Activated CD4-positive, alpha-beta T cell treated with anti-CD3 and anti-CD28 coated beads, Interleukin-2, amount 50 U/mL, for 1 hour (primary cell): ENCODE measurements around the gene SLC24A3.

Experiments
- DNase-seq: peaks from one replicate; pipeline ENCODE4 v3.0.0-alpha.2; 2020

The SLC24A3 gene

GRCh38 chr20:19244291-19244690 is 31.8 kb downstream of the SLC24A3 start:
- DNase-seq, result no peak

GRCh38 chr20:19249106-19249879 is 36.9 kb downstream of the SLC24A3 start:
- no peak for DNase-seq

DNA sequence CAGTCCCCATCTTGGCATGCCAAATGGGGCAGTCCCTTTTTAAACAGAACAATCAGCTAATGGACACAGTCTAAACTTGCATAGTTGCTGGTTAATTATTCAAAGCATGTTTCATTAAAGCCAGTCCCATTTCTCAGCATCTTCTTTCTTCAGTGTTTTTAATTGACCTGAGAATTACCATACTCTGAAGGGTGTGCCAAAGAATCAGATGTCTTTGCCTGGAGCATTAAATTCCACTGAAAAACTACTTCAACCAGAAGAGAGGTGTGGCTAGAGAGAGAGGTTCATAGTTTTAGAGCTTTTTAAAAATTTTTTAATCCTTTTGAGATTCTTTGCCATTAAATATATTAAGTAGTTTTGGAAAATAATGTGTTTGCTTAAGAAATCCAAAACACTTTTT is 37.9 kb downstream of the SLC24A3 start:
- no peak for DNase-seq

DNA sequence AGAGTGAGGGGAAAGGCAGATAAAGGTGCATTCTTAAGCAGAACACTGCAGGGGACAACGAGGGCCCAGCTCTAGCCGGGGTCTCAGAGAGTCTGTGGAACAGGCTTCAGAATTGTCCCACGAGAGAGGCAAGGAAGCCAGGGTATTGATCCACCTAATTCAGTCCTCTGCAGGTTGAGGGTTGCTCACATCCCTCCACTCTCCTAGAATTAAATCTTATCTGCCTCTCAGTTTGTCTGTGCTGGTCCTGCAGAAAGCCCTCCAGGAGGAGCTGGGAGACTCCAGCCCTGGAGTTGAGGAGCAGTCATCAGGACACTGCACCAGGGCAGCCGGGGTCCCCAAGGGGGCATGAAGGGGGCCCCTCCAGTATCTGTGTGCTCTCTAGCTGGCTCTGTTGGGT is 39.1 kb downstream of the SLC24A3 start:
- DNase-seq, result no peak

GRCh38 chr20:19251958-19252357 is 39.5 kb downstream of the SLC24A3 start:
- DNase-seq, result no peak

GRCh38 chr20:19252451-19253120 is 40.1 kb downstream of the SLC24A3 start:
- DNase-seq, result no peak

DNA sequence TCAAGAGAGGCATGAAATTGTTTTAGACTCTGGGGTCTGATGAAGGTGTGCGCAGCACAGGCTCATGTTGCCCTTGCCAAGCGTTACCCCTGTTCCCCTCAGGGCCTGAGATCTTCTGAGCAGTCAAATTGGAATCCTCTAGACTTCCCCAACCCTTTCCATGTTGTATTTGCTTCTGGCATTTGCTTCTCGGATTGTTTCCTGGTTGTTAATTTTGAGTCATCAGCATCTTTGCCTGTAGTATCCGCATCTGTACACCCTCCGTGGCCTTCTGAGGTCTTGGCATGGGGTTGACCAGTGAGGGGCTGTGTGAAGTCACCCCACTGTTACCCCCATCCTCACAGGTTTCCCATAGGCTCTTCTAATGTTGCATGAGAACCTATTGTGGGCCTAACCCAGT is 40.9 kb downstream of the SLC24A3 start:
- no peak for DNase-seq

DNA sequence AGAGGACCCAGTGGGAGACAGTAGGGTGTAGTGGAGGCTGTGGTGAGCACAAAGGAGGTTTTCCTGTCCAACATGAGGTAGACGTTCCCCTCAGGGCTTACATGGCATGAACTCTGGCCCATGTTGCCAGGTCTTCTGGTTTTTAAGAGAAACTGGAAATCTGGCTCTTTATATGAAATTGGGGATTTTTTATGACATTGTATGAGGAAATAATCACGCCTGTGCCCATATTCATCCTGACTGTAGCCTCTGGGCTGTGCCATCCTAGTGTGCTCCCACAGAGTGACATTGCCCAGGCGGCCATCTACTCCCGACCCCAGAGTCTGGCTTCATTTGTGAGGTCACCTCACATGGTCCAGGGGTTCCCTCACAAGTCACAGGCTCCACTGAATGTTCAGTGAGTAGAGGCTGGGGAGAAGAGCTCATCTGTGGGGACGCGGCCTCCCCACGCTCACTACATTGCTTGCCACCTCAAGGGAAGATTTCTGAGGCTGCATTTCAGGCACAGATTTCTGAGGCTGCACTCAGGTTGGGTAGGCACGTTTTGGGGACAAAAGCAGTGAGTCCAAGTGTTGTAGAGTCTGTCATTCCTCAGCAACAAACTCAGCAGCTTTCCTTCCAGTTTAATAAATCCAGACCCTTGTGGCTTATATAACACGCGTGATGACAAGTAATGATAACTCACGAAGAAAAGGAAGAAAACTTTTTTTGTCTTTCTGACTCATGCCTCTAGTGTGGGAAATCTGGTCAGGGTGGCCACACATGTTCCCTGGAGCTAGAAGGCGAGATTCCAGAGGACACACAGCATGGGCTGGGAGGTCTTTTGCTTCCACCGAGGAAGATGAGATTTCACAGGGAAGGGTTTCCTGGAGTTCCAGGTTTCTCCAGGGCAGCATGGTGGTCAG is 41.7 kb downstream of the SLC24A3 start:
- DNase-seq, result no peak

- DNase-seq, result no peak
Measured at GRCh38 chr20:19254956-19255355, 42.5 kb downstream of the SLC24A3 start.

GRCh38 chr20:19256085-19256484 is 43.6 kb downstream of the SLC24A3 start:
- DNase-seq, result no peak

- no peak for DNase-seq
Measured at GRCh38 chr20:19256906-19257595, 44.6 kb downstream of the SLC24A3 start.

DNA sequence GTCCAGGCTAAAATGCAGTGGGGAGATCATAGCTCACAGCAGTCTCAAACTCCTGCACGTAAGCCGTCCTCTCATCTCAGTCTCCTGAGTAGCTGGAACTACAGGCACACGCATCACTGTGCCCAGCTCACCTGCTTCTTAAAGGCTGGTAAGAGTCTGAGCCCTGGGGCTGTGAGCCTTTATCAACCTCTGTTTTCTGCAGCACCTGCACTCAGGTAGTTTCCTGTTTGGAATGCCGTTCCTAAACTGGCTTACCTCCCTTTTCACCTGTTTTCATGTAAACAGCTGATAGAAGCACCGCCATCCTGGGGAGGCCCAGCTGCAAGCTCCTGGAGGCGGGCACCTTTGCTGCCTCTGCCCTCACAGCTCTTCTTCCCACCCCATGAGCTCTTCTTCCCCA is 45.4 kb downstream of the SLC24A3 start:
- no peak for DNase-seq

GRCh38 chr20:19259141-19259591 is 46.7 kb downstream of the SLC24A3 start:
- no peak for DNase-seq

- no peak for DNase-seq
Measured at GRCh38 chr20:19260412-19261090, 48.1 kb downstream of the SLC24A3 start.

DNA sequence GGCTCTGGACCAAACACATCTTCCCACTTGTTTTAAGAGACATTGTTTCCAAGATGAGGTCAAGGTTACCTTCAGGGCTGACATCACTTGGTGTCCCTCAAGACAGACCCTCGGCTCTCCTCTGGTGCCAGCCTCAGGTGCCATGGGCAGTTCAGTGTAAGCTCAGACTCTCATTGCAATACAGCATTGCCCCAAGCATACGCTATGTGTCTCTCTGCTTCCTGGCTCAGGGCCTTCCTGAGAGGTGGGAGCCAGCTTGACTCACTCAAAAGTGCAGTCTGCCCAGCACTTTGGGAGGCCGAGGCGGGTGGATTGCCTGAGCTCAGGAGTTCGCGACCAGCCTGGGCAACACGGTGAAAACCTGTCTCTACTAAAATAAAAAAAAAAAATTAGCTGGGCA is 51.7 kb downstream of the SLC24A3 start:
- DNase-seq, result no peak

GRCh38 chr20:19265646-19266374 is 53.4 kb downstream of the SLC24A3 start:
- no peak for DNase-seq

DNA sequence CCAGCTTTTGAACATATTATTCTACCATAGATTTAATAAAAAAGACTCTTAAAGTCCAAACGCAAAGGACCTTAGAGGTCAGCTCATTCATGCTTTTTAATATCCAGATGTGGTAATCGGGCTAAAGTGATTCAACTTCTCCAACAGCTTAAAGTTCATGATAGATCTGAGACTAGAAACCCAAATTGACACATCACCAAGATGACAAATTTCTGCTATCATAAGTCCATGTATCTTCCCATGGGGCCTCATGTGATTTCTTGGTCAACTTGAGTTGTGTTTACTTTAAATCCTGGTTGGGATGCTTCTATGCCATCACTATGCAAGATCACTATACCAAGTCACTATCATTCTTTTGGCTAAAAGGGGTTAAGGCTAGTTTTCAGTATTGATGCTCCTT is 56.0 kb downstream of the SLC24A3 start:
- DNase-seq, result no peak

- DNase-seq, result no peak
Measured at GRCh38 chr20:19269737-19270340, 57.4 kb downstream of the SLC24A3 start.

DNA sequence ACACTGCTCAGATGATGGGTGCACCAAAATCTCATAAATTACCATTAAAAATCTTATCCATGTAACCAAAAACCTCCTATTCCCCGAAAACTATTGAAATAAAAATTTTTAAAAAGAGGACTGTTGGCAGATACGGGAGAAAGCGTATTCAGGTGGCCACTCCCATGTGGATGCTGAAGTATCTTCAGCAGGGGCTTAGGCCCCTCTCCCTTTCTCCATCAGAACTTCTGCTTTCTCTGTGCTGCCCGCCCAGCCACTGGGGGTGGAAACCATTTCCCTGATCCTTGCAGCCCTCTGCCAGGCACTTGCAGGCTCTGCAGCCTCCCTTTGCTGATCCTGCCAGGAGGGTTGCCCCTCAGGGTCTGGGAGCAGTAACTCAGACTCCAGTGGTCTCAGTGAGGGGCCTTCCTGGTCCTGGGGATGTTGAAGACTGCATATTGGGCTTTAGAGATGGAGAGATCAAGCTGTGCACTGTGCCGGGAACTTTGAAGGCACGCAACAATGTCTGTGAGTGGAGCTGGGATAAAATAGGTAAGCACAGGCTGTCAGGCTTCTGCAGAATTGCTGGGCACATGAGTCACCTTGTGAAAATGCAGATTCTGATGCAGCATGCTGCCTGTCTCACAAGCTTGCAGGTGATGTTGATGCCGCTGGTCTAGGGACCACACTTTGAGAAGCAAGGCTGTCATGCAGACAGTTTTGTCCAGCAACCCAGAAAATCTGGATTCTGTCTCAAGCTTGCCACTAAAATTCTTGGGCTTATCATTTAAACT is 59.6 kb downstream of the SLC24A3 start:
- DNase-seq, result no peak

DNA sequence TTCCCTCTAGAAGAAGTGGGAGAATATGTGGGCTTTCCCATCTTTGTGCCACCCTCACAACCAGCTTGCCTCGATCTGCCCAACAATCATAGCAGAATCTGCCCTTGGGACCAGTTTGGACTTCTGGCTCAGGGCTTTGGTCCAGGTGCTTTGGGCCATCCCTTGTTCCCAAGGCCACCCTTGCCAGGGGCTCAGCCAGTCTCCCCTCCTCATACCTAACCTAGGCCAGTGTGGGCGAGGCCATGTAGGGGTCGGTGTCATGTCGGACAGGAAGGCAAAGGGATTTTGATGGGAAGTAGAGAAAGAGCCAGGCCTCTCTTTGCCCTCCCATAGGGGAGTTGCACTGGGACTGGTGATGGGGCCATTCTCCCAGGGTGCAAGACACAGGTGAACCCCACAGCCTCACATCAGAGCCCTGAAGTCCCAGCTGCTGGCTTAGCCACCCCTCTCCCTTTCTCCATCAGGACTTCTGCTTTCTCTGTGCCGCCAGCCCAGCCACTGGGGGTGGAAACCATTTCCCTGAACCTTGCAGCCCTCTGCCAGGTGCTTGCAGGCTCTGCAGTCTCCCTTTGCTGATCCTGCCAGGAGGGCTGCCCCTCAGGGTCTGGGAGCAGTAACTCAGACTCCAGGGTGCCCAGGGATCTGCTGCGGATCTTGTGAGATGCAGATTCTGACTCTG is 60.7 kb downstream of the SLC24A3 start:
- no peak for DNase-seq
